H1 (cell line): ENCODE data around the gene TCHP. TPM values are rescaled to one million over a fixed set of nuclear protein-coding genes. Genes with fewer than 3 reads are reported as not detected.
A peak's percentile ranks its signal among the peaks of the same experiment; 100 is the strongest.

Source experiments
- CTCF ChIA-PET: fragments of 300-600 bp; sonication (Branson Sonifier 250); formaldehyde crosslinking; loops from one replicate; lab custom pipeline; 2021; ENCODE audit not compliant: partially characterized antibody; lab: Charles Lee
- POLR2A ChIA-PET: fragments of 300-600 bp; sonication (Branson Sonifier 250); formaldehyde crosslinking; loops from one replicate; lab custom pipeline; 2021; ENCODE audit warnings: inconsistent platforms; ENCODE audit not compliant: partially characterized antibody; lab: Charles Lee
- DNase-seq, 2 experiments: peaks; one replicate each; pipeline versions ENCODE4 v3.0.0 to v3.0.0-alpha.2; 2010 to 2022; ENCODE audit warnings: low spot score in 2 of 2, low read depth in 1 of 2, mixed read lengths in 1 of 2
- FAIRE-seq: peaks from 2 replicates; lab custom pipeline; 2011; peaks lifted over from hg19 to GRCh38; lab: Jason Lieb, UNC
- H2AFZ ChIP-seq: 2 replicates; pipeline ENCODE4 v1.8.1; 2012; ENCODE audit warnings: low read length, inconsistent platforms
- H2AK5ac ChIP-seq: 2 replicates; pipeline ENCODE4 v1.6.1; 2013; ENCODE audit warnings: low read depth, low read length
- H2BK120ac ChIP-seq: replicated peaks from 2 replicates; pipeline ENCODE3; 2013; ENCODE audit warnings: low read depth, low read length, inconsistent platforms
- H2BK12ac ChIP-seq: 2 replicates; pipeline ENCODE4 v1.6.1; 2013; ENCODE audit warnings: low read depth, low read length
- H2BK15ac ChIP-seq: 2 replicates; pipeline ENCODE4 v1.6.1; 2013; ENCODE audit warnings: low read length
- H2BK20ac ChIP-seq: 2 replicates; pipeline ENCODE4 v1.6.1; 2013; ENCODE audit warnings: low read length
- H2BK5ac ChIP-seq: 2 replicates; pipeline ENCODE4 v1.6.1; 2013; ENCODE audit warnings: low read depth, low read length
- H3K14ac ChIP-seq: 2 replicates; pipeline ENCODE4 v1.6.1; 2013; ENCODE audit warnings: inconsistent platforms; ENCODE audit not compliant: insufficient read length
- H3K18ac ChIP-seq: 2 replicates; pipeline ENCODE4 v1.6.1; 2013; ENCODE audit warnings: low read length; ENCODE audit errors: extremely low read depth
- H3K23ac ChIP-seq: 2 replicates; pipeline ENCODE4 v1.6.1; 2013; ENCODE audit warnings: inconsistent platforms; ENCODE audit not compliant: insufficient read length
- H3K23me2 ChIP-seq: 2 replicates; pipeline ENCODE4 v1.6.1; 2013; ENCODE audit warnings: low read depth, low read length
- H3K27ac ChIP-seq: 2 replicates; pipeline ENCODE4 v1.6.1; 2011; ENCODE audit warnings: low read depth, low read length, inconsistent platforms
- H3K27me3 ChIP-seq, 4 experiments: replicated peaks in 1 of 4; 1 replicate in 1 of 4; 2 replicates in 3 of 4; pipeline versions ENCODE4 v1.6.1 to v1.8.1; 2011 to 2013; ENCODE audit warnings: low read length in 3 of 4, mild to moderate bottlenecking in 3 of 4, inconsistent platforms in 2 of 4, mixed read lengths in 2 of 4, moderate library complexity in 1 of 4; ENCODE audit not compliant: control insufficient read depth in 3 of 4, insufficient read depth in 3 of 4; ENCODE audit errors: extremely low read depth in 1 of 4
- H3K36me3 ChIP-seq, 4 experiments: 2 replicates each; pipeline versions ENCODE4 v1.6.1 to v1.8.1; 2011 to 2013; ENCODE audit warnings: mild to moderate bottlenecking in 4 of 4, low read length in 3 of 4, moderate library complexity in 2 of 4, control low read depth in 1 of 4, inconsistent platforms in 1 of 4; ENCODE audit not compliant: insufficient read depth in 4 of 4, control insufficient read depth in 2 of 4
- H3K4ac ChIP-seq: replicated peaks from 2 replicates; pipeline ENCODE3; 2013; ENCODE audit warnings: low read length, low read depth, mixed read lengths, inconsistent platforms; ENCODE audit not compliant: insufficient read length
- H3K4me1 ChIP-seq, 4 experiments: replicated peaks in 1 of 4; 1 replicate in 1 of 4; 2 replicates in 3 of 4; pipeline versions ENCODE4 v1.6.1 to v1.8.1; 2011 to 2013; ENCODE audit warnings: low read length in 3 of 4, inconsistent platforms in 2 of 4, mixed read lengths in 1 of 4; ENCODE audit not compliant: insufficient read depth in 4 of 4, control insufficient read depth in 3 of 4
- H3K4me2 ChIP-seq, 2 experiments: 2 replicates each; pipeline versions ENCODE4 v1.6.1 to v1.8.1; 2011 to 2013; ENCODE audit warnings: low read depth in 2 of 2, low read length in 2 of 2, control low read depth in 1 of 2, inconsistent platforms in 1 of 2, mild to moderate bottlenecking in 1 of 2; ENCODE audit not compliant: insufficient read depth in 1 of 2
- H3K4me3 ChIP-seq, 4 experiments: fragments of 200-600, 300-600 bp in 1 of 4; sonication (generic), shearing (Covaris generic), sonication (Bioruptor Twin) in 1 of 4; 2 replicates each; pipeline versions ENCODE4 v1.5.1 to v1.8.1; 2011 to 2016; ENCODE audit warnings: low read length in 4 of 4, low read depth in 3 of 4, control low read depth in 2 of 4, inconsistent platforms in 2 of 4, mild to moderate bottlenecking in 2 of 4, mixed read lengths in 1 of 4, moderate library complexity in 1 of 4; ENCODE audit not compliant: insufficient read depth in 2 of 4; ENCODE audit errors: extremely low read depth in 1 of 4
- H3K56ac ChIP-seq: replicated peaks from 2 replicates; pipeline ENCODE3; 2013; ENCODE audit warnings: low read depth, mild to moderate bottlenecking, mixed read lengths, low read length, inconsistent platforms; ENCODE audit not compliant: insufficient read length
- H3K79me1 ChIP-seq: 2 replicates; pipeline ENCODE4 v1.6.1; 2013; ENCODE audit warnings: low read depth, low read length, control low read depth
- H3K79me2 ChIP-seq, 2 experiments: 2 replicates each; pipeline versions ENCODE4 v1.6.1 to v1.8.1; 2012 to 2013; ENCODE audit warnings: low read length in 2 of 2, mild to moderate bottlenecking in 2 of 2, inconsistent platforms in 1 of 2; ENCODE audit not compliant: insufficient read depth in 2 of 2, control insufficient read depth in 1 of 2
- H3K9ac ChIP-seq, 4 experiments: replicated peaks in 1 of 4; 1 replicate in 1 of 4; 2 replicates in 3 of 4; pipeline versions ENCODE4 v1.6.1 to v1.8.1; 2011 to 2013; ENCODE audit warnings: low read depth in 3 of 4, low read length in 3 of 4, control low read depth in 2 of 4, mild to moderate bottlenecking in 2 of 4, moderate library complexity in 2 of 4, inconsistent platforms in 1 of 4; ENCODE audit errors: extremely low read depth in 1 of 4
- H3K9me3 ChIP-seq, 2 experiments: 2 replicates each; pipeline versions ENCODE4 v1.6.1 to v1.8.1; 2012 to 2013; ENCODE audit warnings: mild to moderate bottlenecking in 2 of 2, moderate library complexity in 2 of 2, control low read depth in 1 of 2, inconsistent platforms in 1 of 2, low read depth in 1 of 2, low read length in 1 of 2, mixed read lengths in 1 of 2; ENCODE audit not compliant: insufficient read depth in 2 of 2
- H4K20me1 ChIP-seq, 2 experiments: replicated peaks in 1 of 2; 2 replicates each; pipeline versions ENCODE3 to v1.8.1; 2011 to 2013; ENCODE audit warnings: inconsistent platforms in 2 of 2, low read length in 2 of 2, mild to moderate bottlenecking in 1 of 2; ENCODE audit not compliant: insufficient read depth in 2 of 2, control insufficient read depth in 1 of 2
- H4K5ac ChIP-seq: 2 replicates; pipeline ENCODE4 v1.6.1; 2013; ENCODE audit warnings: low read length, low read depth, mixed read lengths, inconsistent platforms; ENCODE audit not compliant: insufficient read length
- H4K8ac ChIP-seq: 2 replicates; pipeline ENCODE4 v1.8.0; 2013; ENCODE audit warnings: mild to moderate bottlenecking, moderate library complexity, low read length, inconsistent platforms; ENCODE audit not compliant: insufficient read depth; ENCODE audit errors: extremely low read depth
- H4K91ac ChIP-seq: replicated peaks from 2 replicates; pipeline ENCODE3; 2013; ENCODE audit warnings: low read length, mixed read lengths, inconsistent platforms; ENCODE audit not compliant: insufficient read length
- EZH2 ChIP-seq: fragments of 200-600 bp; sonication (generic); IDR thresholded peaks from 2 replicates; pipeline ENCODE4 v1.7.1; 2012; ENCODE audit warnings: low read depth, mild to moderate bottlenecking, moderate library complexity, low read length, inconsistent platforms; ENCODE audit not compliant: severe bottlenecking
- KDM1A ChIP-seq: fragments of 200-600, 300-600 bp; sonication (generic); IDR thresholded peaks from 2 replicates; pipeline ENCODE4 v1.7.1; 2016; ENCODE audit warnings: mild to moderate bottlenecking, low read length, borderline replicate concordance
- SIN3A ChIP-seq, 2 experiments: IDR thresholded peaks in 1 of 2; conservative IDR thresholded peaks in 1 of 2; 2 replicates each; pipeline ENCODE4 v1.6.1; 2011 to 2012; ENCODE audit warnings: low read length in 2 of 2, improper control_type of control experiment in 1 of 2, low read depth in 1 of 2, mild to moderate bottlenecking in 1 of 2
- WGBS, 2 experiments: shearing (Covaris generic) in 1 of 2; methylation state at CpG; one replicate each; pipeline versions ENCODE4 v1.1.6 to v1.1.7; 2013 to 2015; ENCODE audit warnings: low lambda C conversion rate in 2 of 2, mixed read lengths in 2 of 2, inconsistent platforms in 1 of 2, low coverage in 1 of 2, missing lambda C conversion rate in 1 of 2; ENCODE audit not compliant: insufficient replicate concordance in 2 of 2, insufficient coverage in 1 of 2, insufficient read length in 1 of 2; ENCODE audit errors: extremely low coverage in 1 of 2, missing lambda C conversion rate in 1 of 2; 5-methylcytosine and 5-hydroxymethylcytosine counted together
- polyA plus RNA-seq, 7 experiments: library from polyadenylated mRNA; depleted of rRNA in 3 of 7; stranded (reverse) in 5 of 7; unstranded in 2 of 7; fragments of >200 nt in 5 of 7; fragments of 200-250 nt in 2 of 7; gene quantifications; 1 replicate in 5 of 7; 2 replicates in 1 of 7; 4 replicates in 1 of 7; pipeline versions ENCODE4 v1.2.1 to v1.2.3, GENCODE V29; 2011 to 2013; ENCODE audit warnings: missing spikeins in 2 of 7, mixed read lengths in 2 of 7
- total RNA-seq: library from RNA; stranded (reverse); fragmentation: NEBNext Ultra II Directional; extraction: Animal tissue kit (Norgen Biotek cat#: 25700); gene quantifications from 2 replicates; pipeline ENCODE4 v1.2.1, GENCODE V29; 2021

TCHP gene
- total and polyA plus RNA-seq, 2 of the 8 experiments (the other 6 are each of a cell fraction or from before 2014, with no cell fraction given): 2.8 to 4.5 TPM

GRCh38 chr12:109896188-109896587 is 3.9 kb upstream of the TCHP start:
- H2BK20ac ChIP-seq: no peak overlapping the region
- no peak overlapping the region for H3K4me3 ChIP-seq
- no peak overlapping the region for H3K56ac ChIP-seq
- no peak overlapping the region for H2BK120ac ChIP-seq
- H3K27me3 ChIP-seq: peaks cover 24 to 60% (median 55%) of the 10 kb centered on the region in 4 experiments
- H3K14ac ChIP-seq: no peak overlapping the region
- no peak overlapping the region for H4K8ac ChIP-seq
- H3K4me2 ChIP-seq: no peak overlapping the region
- no peak overlapping the region for H2AK5ac ChIP-seq
- no peak overlapping the region for H3K27ac ChIP-seq
- H4K91ac ChIP-seq: no peak overlapping the region
- H3K9me3 ChIP-seq: no peaks in the 10 kb centered on the region
- peaks cover 8% of the 10 kb centered on the region for H3K23me2 ChIP-seq
- H4K5ac ChIP-seq: no peak overlapping the region
- no peak overlapping the region for H2AFZ ChIP-seq
- H2BK15ac ChIP-seq: no peak overlapping the region
- H3K18ac ChIP-seq: no peak overlapping the region
- H2BK5ac ChIP-seq: no peak overlapping the region
- H3K79me1 ChIP-seq: no peaks in the 10 kb centered on the region
- H3K23ac ChIP-seq: no peak overlapping the region
- H2BK12ac ChIP-seq: no peak overlapping the region
- 74% methylated on average over 6 of the region's 6 CpGs; no CpG with 5 or more reads in 1 of the 2 experiments for WGBS, 2 experiments
- DNase-seq (no peak), FAIRE-seq (no peak)
- no peaks in the 10 kb centered on the region for H3K36me3 ChIP-seq
- H3K4ac ChIP-seq: no peak overlapping the region
- POLR2A ChIA-PET: no interaction called here
- H3K79me2 ChIP-seq: no peaks in the 10 kb centered on the region
- H3K9ac ChIP-seq: no peak overlapping the region
- H4K20me1 ChIP-seq: peaks cover 0 to 2% of the 10 kb centered on the region in 2 experiments
- CTCF ChIA-PET: interaction anchor here (1.2 to 2.1 kb wide), 4 partner anchors 11 to 51 kb away, joined by 3 to 12 read pairs (median 4); no protein-coding TSS in a partner anchor
- H3K4me1 ChIP-seq: peaks cover 0 to 4% (median 2%) of the 10 kb centered on the region in 4 experiments; a peak in 2 of 7 replicates
- peak; percentile 41; the same call in 1 of the 2 replicates for TF ChIP-seq KDM1A
- no peak for TF ChIP-seq SIN3A (conservative IDR thresholded peaks at IDR 0.05 in 1 of 2, IDR thresholded peaks at IDR 0.05 in 1 of 2; ENCODE audit: low read depth in 1 of 2, low read length in 2 of 2)
- no peak for TF ChIP-seq EZH2
